Superior temporal gyrus (tissue), 1 donor: ENCODE data around the gene ACOX1.

ENCODE experiments used
- DNase-seq: peaks from one replicate; pipeline ENCODE4 v3.0.0-alpha.2; 2016; ENCODE audit errors: extremely low spot score

Gene ACOX1

GRCh38 chr17:76008630-76009425, 29.9 kb upstream of the ACOX1 start:
- DNase-seq: no peak

GRCh38 chr17:76008208-76008607, 29.2 kb upstream of the ACOX1 start:
- DNase-seq: no peak

GRCh38 chr17:76007850-76008165, 28.8 kb upstream of the ACOX1 start:
- DNase-seq: no peak

GRCh38 chr17:76007131-76007849, 28.3 kb upstream of the ACOX1 start:
- no peak for DNase-seq

GRCh38 chr17:76005263-76006149, 26.5 kb upstream of the ACOX1 start:
- DNase-seq: peak; percentile 82

- no peak for DNase-seq
Observed at GRCh38 chr17:76004750-76005262, 25.8 kb upstream of the ACOX1 start.

GRCh38 chr17:76003915-76004314, 24.9 kb upstream of the ACOX1 start:
- no peak for DNase-seq

- no peak for DNase-seq
Observed at GRCh38 chr17:76002100-76002499, 23.1 kb upstream of the ACOX1 start.

GRCh38 chr17:76000755-76001521, 22.0 kb upstream of the ACOX1 start, which contains the start of gene CDK3:
Gene CDK3 (plus strand): TSS chr17:76000855. CDS start chr17:76001426, 571 bp downstream.
- no peak for DNase-seq

GRCh38 chr17:76000016-76000754, 21.2 kb upstream of the ACOX1 start:
- no peak for DNase-seq

GRCh38 chr17:75998327-75998795, 19.4 kb upstream of the ACOX1 start:
- DNase-seq: no peak

- no peak for DNase-seq
Observed at GRCh38 chr17:75996665-75997590, 18.0 kb upstream of the ACOX1 start.

- DNase-seq: no peak
Observed at GRCh38 chr17:75995385-75995925, 16.5 kb upstream of the ACOX1 start.

- no peak for DNase-seq
Observed at GRCh38 chr17:75994802-75995370, 15.9 kb upstream of the ACOX1 start.

GRCh38 chr17:75991396-75991795, 12.4 kb upstream of the ACOX1 start:
- no peak for DNase-seq

GRCh38 chr17:75987041-75987440, 8.1 kb upstream of the ACOX1 start:
- no peak for DNase-seq

- DNase-seq: no peak
Observed at GRCh38 chr17:75985986-75986385, 7.0 kb upstream of the ACOX1 start.

GRCh38 chr17:75983501-75984181, 4.7 kb upstream of the ACOX1 start:
- DNase-seq: no peak
